PC-9 (cell line): Measurements from ENCODE around the gene LNX1.

Experiments used
- CTCF ChIP-seq: fragments of 200-600 bp; sonication (generic); conservative IDR thresholded peaks from 2 replicates; pipeline ENCODE4 v1.6.1; 2017; ENCODE audit warnings: mixed run types, antibody characterized with exemption, mild to moderate bottlenecking, moderate library complexity
- EZH2 ChIP-seq: fragments of 200-600 bp; sonication (generic); IDR thresholded peaks from 2 replicates; pipeline ENCODE4 v1.8.0; 2017; ENCODE audit warnings: antibody characterized with exemption, low read depth

- no peak for TF ChIP-seq CTCF
- TF ChIP-seq EZH2: no peak
Observed at GRCh38 chr4:53558065-53558801, 33.1 kb downstream of the LNX1 start.
